Fibroblast of lung (primary cell): ENCODE data around the gene NTNG1. TPM values are rescaled to one million over a fixed set of nuclear protein-coding genes. Genes with fewer than 3 reads are reported as not detected.

ENCODE experiments used
- DNase-seq, 2 donors: peaks; one replicate each; pipeline versions ENCODE4 v3.0.0 to v3.0.0-alpha.2; 2010; ENCODE audit warnings: low read depth in 2 of 2
- H2AFZ ChIP-seq: 2 replicates; pipeline ENCODE4 v1.5.1; 2012; ENCODE audit warnings: low read length, control low read depth, inconsistent platforms
- H3K27ac ChIP-seq: 2 replicates; pipeline ENCODE4 v1.5.1; 2011; ENCODE audit warnings: low read length, control low read depth; ENCODE audit not compliant: insufficient read depth
- H3K27me3 ChIP-seq: 2 replicates; pipeline ENCODE4 v1.5.1; 2011; ENCODE audit warnings: mild to moderate bottlenecking, low read length; ENCODE audit not compliant: control insufficient read depth, insufficient read depth
- H3K36me3 ChIP-seq: 2 replicates; pipeline ENCODE4 v1.5.1; 2011; ENCODE audit warnings: low read length; ENCODE audit not compliant: control insufficient read depth, insufficient read depth
- H3K4me1 ChIP-seq: 2 replicates; pipeline ENCODE4 v1.5.1; 2011; ENCODE audit warnings: low read length; ENCODE audit not compliant: control insufficient read depth, insufficient read depth; ENCODE audit errors: extremely low read depth
- H3K4me2 ChIP-seq: 2 replicates; pipeline ENCODE4 v1.5.1; 2011; ENCODE audit warnings: low read length, control low read depth; ENCODE audit not compliant: insufficient read depth; ENCODE audit errors: extremely low read depth
- H3K4me3 ChIP-seq, 4 experiments: fragments of 200-600 bp in 1 of 4; sonication (generic) in 1 of 4; replicated peaks in 1 of 4; 2 replicates each; pipeline ENCODE4 v1.5.1; 2011 to 2016; ENCODE audit warnings: low read length in 4 of 4, low read depth in 3 of 4, mild to moderate bottlenecking in 3 of 4, control low read depth in 2 of 4, inconsistent platforms in 1 of 4, mixed read lengths in 1 of 4; ENCODE audit not compliant: insufficient read depth in 1 of 4; ENCODE audit errors: control extremely low read depth in 1 of 4
- H3K79me2 ChIP-seq: 2 replicates; pipeline ENCODE4 v1.5.1; 2012; ENCODE audit warnings: mild to moderate bottlenecking, low read length, inconsistent platforms; ENCODE audit not compliant: control insufficient read depth, insufficient read depth
- H3K9ac ChIP-seq: 2 replicates; pipeline ENCODE4 v1.5.1; 2011; ENCODE audit warnings: mild to moderate bottlenecking, low read length, control low read depth; ENCODE audit not compliant: insufficient read depth
- H3K9me3 ChIP-seq: 2 replicates; pipeline ENCODE4 v1.5.1; 2012; ENCODE audit warnings: low read depth, low read length; ENCODE audit not compliant: control insufficient read depth, insufficient read depth
- H4K20me1 ChIP-seq: 2 replicates; pipeline ENCODE4 v1.5.1; 2011; ENCODE audit warnings: low read length; ENCODE audit not compliant: control insufficient read depth, insufficient read depth; ENCODE audit errors: extremely low read depth
- EZH2 ChIP-seq: IDR thresholded peaks from 2 replicates; pipeline ENCODE4 v1.5.1; 2012; ENCODE audit warnings: low read length, control low read depth, mild to moderate bottlenecking; ENCODE audit errors: missing control alignments
- polyA plus RNA-seq, 2 donors: library from polyadenylated mRNA; depleted of rRNA in 1 of 2; stranded (reverse) in 1 of 2; unstranded in 1 of 2; fragments of >200 nt; gene quantifications; 2 replicates each; pipeline ENCODE4 v1.2.1, GENCODE V29; 2011 to 2012; ENCODE audit warnings: missing spikeins in 1 of 2
- total RNA-seq: library from RNA; depleted of rRNA; stranded (reverse); fragments of >200 nt; gene quantifications from 2 replicates; pipeline ENCODE4 v1.2.1, GENCODE V29; 2014
- TF ChIP-seq, protein P1 (sequence below), 2 donors: IDR thresholded peaks in 1 of 2; conservative IDR thresholded peaks in 1 of 2; 1 replicate in 1 of 2; 2 replicates in 1 of 2; pipeline ENCODE4 v1.5.1; 2011 to 2012; ENCODE audit warnings: low read length in 2 of 2, control low read depth in 1 of 2, inconsistent platforms in 1 of 2, low read depth in 1 of 2, mild to moderate bottlenecking in 1 of 2

Gene NTNG1
- total and polyA plus RNA-seq, 2 donors (not counting 1 experiment from before 2014, with no cell fraction given) = 0.82 to 8.6 TPM

DNA sequence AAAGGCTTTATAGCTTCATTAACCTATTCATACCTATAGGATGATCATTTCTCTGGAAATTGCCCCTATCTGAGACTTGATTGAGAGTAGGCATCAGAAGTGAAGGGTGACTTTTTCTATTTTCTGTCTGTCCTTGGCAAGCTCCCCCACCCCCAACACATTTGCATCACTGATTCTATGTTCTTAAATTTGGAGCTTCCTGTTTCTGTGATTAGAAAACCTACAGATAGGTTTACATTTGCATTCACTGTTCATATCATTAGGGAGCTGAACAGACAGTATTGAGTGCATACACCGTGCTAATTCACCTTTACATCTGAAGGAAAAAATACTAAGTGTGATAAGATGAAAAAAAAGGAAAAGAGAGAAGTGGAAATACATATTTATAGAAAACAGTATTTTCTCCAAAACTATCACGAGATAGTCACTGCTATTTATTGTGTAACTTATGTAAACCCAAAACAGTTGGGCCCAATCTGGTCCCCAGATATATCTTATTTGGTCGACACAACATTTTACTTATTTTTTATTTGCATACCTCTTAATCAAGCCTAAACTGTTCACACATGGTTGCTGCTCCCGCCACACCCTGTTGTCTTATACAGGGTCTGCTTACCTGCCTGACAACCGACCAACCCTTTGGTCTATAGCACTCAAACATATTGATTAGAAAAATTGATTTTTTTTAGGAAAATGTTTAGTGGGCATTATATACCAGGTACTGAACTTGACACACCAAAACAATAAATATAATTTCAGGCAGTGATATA, 218.8 kb downstream of the NTNG1 start:
- H3K79me2 ChIP-seq = no peaks in the 10 kb centered on the region
- no peak for DNase-seq
- no peaks in the 10 kb centered on the region for H3K36me3 ChIP-seq
- no peaks in the 10 kb centered on the region for H4K20me1 ChIP-seq
- no peak overlapping the region for H2AFZ ChIP-seq
- H3K4me2 ChIP-seq = no peak overlapping the region
- no peak for TF ChIP-seq EZH2
- TF ChIP-seq, protein P1, sequence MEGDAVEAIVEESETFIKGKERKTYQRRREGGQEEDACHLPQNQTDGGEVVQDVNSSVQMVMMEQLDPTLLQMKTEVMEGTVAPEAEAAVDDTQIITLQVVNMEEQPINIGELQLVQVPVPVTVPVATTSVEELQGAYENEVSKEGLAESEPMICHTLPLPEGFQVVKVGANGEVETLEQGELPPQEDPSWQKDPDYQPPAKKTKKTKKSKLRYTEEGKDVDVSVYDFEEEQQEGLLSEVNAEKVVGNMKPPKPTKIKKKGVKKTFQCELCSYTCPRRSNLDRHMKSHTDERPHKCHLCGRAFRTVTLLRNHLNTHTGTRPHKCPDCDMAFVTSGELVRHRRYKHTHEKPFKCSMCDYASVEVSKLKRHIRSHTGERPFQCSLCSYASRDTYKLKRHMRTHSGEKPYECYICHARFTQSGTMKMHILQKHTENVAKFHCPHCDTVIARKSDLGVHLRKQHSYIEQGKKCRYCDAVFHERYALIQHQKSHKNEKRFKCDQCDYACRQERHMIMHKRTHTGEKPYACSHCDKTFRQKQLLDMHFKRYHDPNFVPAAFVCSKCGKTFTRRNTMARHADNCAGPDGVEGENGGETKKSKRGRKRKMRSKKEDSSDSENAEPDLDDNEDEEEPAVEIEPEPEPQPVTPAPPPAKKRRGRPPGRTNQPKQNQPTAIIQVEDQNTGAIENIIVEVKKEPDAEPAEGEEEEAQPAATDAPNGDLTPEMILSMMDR (conservative IDR thresholded peaks at IDR 0.05 in 1 of 2, IDR thresholded peaks at IDR 0.05 in 1 of 2; ENCODE audit: low read depth in 1 of 2, low read length in 2 of 2) = no peak
- H3K4me3 ChIP-seq = no peak overlapping the region
- no peak overlapping the region for H3K27ac ChIP-seq
- H3K4me1 ChIP-seq = no peaks in the 10 kb centered on the region
- no peak overlapping the region for H3K9ac ChIP-seq
- H3K27me3 ChIP-seq = no peaks in the 10 kb centered on the region
- H3K9me3 ChIP-seq = no peaks in the 10 kb centered on the region

DNA sequence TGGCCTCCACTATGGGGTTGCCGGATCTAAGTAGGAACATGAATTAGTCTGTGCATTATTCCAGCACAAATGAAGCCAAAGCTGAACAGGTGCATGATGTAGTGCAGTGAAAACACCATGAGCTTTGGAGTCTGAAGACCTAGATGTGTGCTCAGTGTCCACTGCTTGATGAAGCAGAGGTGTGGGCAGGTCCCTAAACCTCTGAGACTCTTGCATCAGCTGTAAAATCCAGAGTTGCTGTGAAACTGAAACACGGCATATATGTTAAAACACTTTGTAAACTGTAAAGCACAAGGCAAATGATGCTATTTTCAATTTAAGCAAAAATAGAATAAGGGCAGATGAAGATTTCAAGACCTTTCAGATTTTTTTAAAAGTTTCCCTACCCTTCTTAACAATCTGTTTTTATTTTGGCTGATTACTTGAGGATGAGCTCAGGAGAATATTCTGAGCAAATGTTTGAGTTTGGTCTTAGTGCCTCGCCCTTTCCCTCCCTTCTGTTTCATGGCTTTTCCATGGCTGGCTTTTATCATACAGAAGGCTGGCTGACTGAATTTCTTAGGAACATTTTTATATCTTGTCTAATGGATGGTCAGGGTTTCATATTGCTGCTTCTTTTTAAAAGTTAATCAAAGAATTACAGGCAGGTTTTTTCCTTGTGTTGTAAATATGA, 221.8 kb downstream of the NTNG1 start:
- no peaks in the 10 kb centered on the region for H3K9me3 ChIP-seq
- no peak overlapping the region for H3K9ac ChIP-seq
- no peak for DNase-seq
- H3K27me3 ChIP-seq = no peaks in the 10 kb centered on the region
- no peaks in the 10 kb centered on the region for H3K79me2 ChIP-seq
- H3K36me3 ChIP-seq = no peaks in the 10 kb centered on the region
- H3K4me3 ChIP-seq = no peak overlapping the region
- H4K20me1 ChIP-seq = no peaks in the 10 kb centered on the region
- H3K4me2 ChIP-seq = no peak overlapping the region
- no peak overlapping the region for H3K27ac ChIP-seq
- TF ChIP-seq, protein P1 (conservative IDR thresholded peaks at IDR 0.05 in 1 of 2, IDR thresholded peaks at IDR 0.05 in 1 of 2; ENCODE audit: low read depth in 1 of 2, low read length in 2 of 2) = no peak
- TF ChIP-seq EZH2 = no peak
- no peak overlapping the region for H2AFZ ChIP-seq
- no peaks in the 10 kb centered on the region for H3K4me1 ChIP-seq

DNA sequence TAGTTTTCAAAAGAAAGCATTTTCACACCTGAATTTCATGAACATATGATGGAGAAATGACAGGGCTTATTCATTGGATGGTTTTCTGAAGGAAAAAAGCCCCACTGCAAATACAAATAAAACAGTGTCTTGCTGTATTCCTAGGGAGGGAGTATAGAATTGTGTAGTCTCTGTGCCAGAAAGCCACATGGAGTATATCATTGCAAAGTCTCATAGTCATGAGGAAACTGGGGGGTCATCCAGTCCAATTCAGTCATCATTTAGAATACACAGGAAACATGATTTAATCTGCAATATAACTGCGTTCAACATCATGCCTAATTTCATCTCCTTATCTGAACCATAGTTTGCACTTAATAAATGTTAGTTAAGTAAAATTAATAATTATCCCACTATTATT, 222.3 kb downstream of the NTNG1 start:
- no peak overlapping the region for H3K9ac ChIP-seq
- no peaks in the 10 kb centered on the region for H3K27me3 ChIP-seq
- no peak overlapping the region for H3K4me2 ChIP-seq
- no peaks in the 10 kb centered on the region for H3K79me2 ChIP-seq
- no peak overlapping the region for H3K27ac ChIP-seq
- H3K4me1 ChIP-seq = no peaks in the 10 kb centered on the region
- H3K4me3 ChIP-seq = no peak overlapping the region
- peak in 1 of 2 donors; percentile 8 for DNase-seq
- no peaks in the 10 kb centered on the region for H4K20me1 ChIP-seq
- H3K9me3 ChIP-seq = no peaks in the 10 kb centered on the region
- no peaks in the 10 kb centered on the region for H3K36me3 ChIP-seq
- H2AFZ ChIP-seq = no peak overlapping the region
- TF ChIP-seq EZH2 = no peak
- TF ChIP-seq, protein P1 (conservative IDR thresholded peaks at IDR 0.05 in 1 of 2, IDR thresholded peaks at IDR 0.05 in 1 of 2; ENCODE audit: low read depth in 1 of 2, low read length in 2 of 2) = no peak
